NCI-H82 (cell line): Measurements from ENCODE around the gene RADX.
"Not testable (repeated sequence)": the region's sequence is repeated elsewhere in the genome, so short reads cannot be mapped to it uniquely, and the experiment has no call there.

ENCODE experiments used
- DNase-seq: peaks from one replicate; lab custom pipeline; 2025; lab: John Stamatoyannopoulos, UW

RADX gene

GRCh38 chrX:106611679-106612392 is at the start of gene RADX:
Gene RADX, plus strand, starts transcription at chrX:106611978. Its CDS starts 103 bp downstream, at chrX:106612081.
- DNase-seq: peak; percentile 72

GRCh38 chrX:106564986-106565385 is 46.8 kb upstream of the RADX start:
- no peak for DNase-seq

- DNase-seq: no peak
Observed at GRCh38 chrX:106566362-106566761, 45.4 kb upstream of the RADX start.

GRCh38 chrX:106581856-106582255 is 29.9 kb upstream of the RADX start:
- no peak for DNase-seq

- DNase-seq: no peak
Observed at GRCh38 chrX:106585478-106585877, 26.3 kb upstream of the RADX start.

GRCh38 chrX:106588801-106589200 is 23.0 kb upstream of the RADX start:
- DNase-seq: no peak

GRCh38 chrX:106599411-106599810 is 12.4 kb upstream of the RADX start:
- DNase-seq: no peak

- no peak for DNase-seq
Observed at GRCh38 chrX:106606571-106606970, 5.2 kb upstream of the RADX start.

GRCh38 chrX:106608016-106608415 is 3.8 kb upstream of the RADX start:
- DNase-seq: no peak

GRCh38 chrX:106611317-106611678 is 480 bp upstream of the RADX start:
- DNase-seq: no peak

GRCh38 chrX:106612393-106612763 is 600 bp downstream of the RADX start:
- no peak for DNase-seq

GRCh38 chrX:106613277-106613676 is 1.5 kb downstream of the RADX start:
- DNase-seq: no peak

- DNase-seq: no peak
Observed at GRCh38 chrX:106615041-106615440, 3.3 kb downstream of the RADX start.

GRCh38 chrX:106619797-106620196 is 8.0 kb downstream of the RADX start:
- peak; percentile 4 for DNase-seq

GRCh38 chrX:106621836-106622235 is 10.1 kb downstream of the RADX start:
- DNase-seq: no peak

- no peak for DNase-seq
Observed at GRCh38 chrX:106626789-106627188, 15.0 kb downstream of the RADX start.

- DNase-seq: no peak
Observed at GRCh38 chrX:106631615-106632014, 19.8 kb downstream of the RADX start.

GRCh38 chrX:106649523-106650428 is 38.0 kb downstream of the RADX start:
- DNase-seq: no peak

- not testable (repeated sequence) for DNase-seq
Observed at GRCh38 chrX:106653625-106654024, 41.8 kb downstream of the RADX start.

- DNase-seq: no peak
Observed at GRCh38 chrX:106670631-106671030, 58.9 kb downstream of the RADX start.

GRCh38 chrX:106672527-106672926 is 60.7 kb downstream of the RADX start:
- DNase-seq: no peak

GRCh38 chrX:106680716-106681115 is 68.9 kb downstream of the RADX start:
- DNase-seq: no peak

- no peak for DNase-seq
Observed at GRCh38 chrX:106684207-106684606, 72.4 kb downstream of the RADX start.
